ENCODE data around the gene SDHAF2.

SDHAF2 gene

DNA sequence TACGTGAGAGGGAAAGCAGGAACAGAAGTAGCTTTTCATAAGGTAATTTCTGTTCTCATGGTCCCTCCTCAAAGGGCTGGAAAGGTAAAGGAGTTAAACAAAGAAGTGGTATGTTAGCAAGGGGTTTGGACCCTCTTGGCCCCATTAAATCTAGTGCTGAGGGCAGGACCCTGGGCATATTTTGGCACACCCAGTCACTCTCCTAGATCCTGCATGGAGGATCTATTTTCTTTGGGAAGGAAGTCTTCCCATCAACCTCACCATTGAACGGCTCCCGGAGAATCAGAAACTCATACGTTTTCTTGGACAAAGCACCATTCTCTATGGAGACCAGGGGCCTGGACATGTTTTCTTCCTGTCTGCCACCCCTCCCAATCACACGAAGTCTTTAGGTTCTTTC lies 25.8 kb upstream of the SDHAF2 start:
- 98% methylated on average over 5 of the region's 5 CpGs for WGBS, 2 experiments
- H3K4me3 ChIP-seq (ENCODE audit: insufficient read depth, low read depth, low read length): no peak overlapping the region
- H3K27ac ChIP-seq (ENCODE audit: insufficient read depth, low read depth, low read length, poor library complexity, severe bottlenecking): no peak overlapping the region
- peaks cover 57% of the 10 kb centered on the region for H3K36me3 ChIP-seq (ENCODE audit: control insufficient read depth, insufficient read depth, low read length)
- no peaks in the 10 kb centered on the region for H3K9me3 ChIP-seq (ENCODE audit: control insufficient read depth, low read length)
- H3K27me3 ChIP-seq (ENCODE audit: control insufficient read depth, insufficient read depth, low read length, poor library complexity, severe bottlenecking): no peaks in the 10 kb centered on the region
- H3K4me1 ChIP-seq (ENCODE audit: control insufficient read depth, insufficient read depth, low read length): no peaks in the 10 kb centered on the region

DNA sequence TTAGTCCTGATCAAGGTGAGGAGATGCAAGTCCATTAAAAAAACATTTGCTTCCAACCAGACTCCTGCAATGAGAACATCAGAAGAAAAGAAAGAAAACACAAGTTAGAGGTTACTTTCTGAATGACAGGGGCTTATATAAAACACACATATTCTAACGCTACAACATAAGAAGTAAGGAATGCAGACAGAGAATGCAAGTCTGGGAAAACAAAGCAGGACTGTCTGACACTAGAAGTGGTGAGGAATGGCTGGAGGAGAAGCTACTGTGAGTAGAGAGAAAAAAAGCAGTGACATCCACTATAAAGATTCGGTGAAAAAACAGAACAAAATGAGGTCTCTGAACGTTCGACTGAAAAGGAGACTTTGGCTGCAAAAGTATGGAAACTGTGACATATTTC lies 25.3 kb upstream of the SDHAF2 start:
- H3K27ac ChIP-seq (ENCODE audit: insufficient read depth, low read depth, low read length, poor library complexity, severe bottlenecking): no peak overlapping the region
- 92 to 95% methylated on average over 3 to 4 of the region's 4 CpGs for WGBS, 2 experiments
- H3K36me3 ChIP-seq (ENCODE audit: control insufficient read depth, insufficient read depth, low read length): peaks cover 61% of the 10 kb centered on the region
- no peak overlapping the region for H3K4me3 ChIP-seq (ENCODE audit: insufficient read depth, low read depth, low read length)
- no peaks in the 10 kb centered on the region for H3K9me3 ChIP-seq (ENCODE audit: control insufficient read depth, low read length)
- no peaks in the 10 kb centered on the region for H3K27me3 ChIP-seq (ENCODE audit: control insufficient read depth, insufficient read depth, low read length, poor library complexity, severe bottlenecking)
- no peaks in the 10 kb centered on the region for H3K4me1 ChIP-seq (ENCODE audit: control insufficient read depth, insufficient read depth, low read length)

DNA sequence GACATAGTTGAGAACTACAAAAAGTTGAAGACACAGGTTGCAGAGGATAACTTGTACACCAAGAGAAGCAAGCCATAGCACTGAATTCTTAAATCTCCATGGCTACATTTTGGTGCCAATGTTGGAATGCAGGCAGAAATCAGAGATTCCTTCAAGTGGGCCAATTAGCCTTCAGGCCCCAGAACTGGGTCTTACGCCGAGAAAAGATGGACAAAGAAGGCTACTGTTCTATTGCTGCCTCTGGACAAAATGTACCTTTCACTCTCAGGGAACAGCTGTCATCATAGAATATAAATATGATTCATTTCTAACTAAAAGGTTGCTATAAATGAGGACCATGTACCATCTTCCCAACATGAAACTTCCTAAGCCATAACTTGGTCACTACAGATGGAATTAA lies 23.9 kb upstream of the SDHAF2 start:
- H3K4me1 ChIP-seq (ENCODE audit: control insufficient read depth, insufficient read depth, low read length): no peaks in the 10 kb centered on the region
- no peak overlapping the region for H3K27ac ChIP-seq (ENCODE audit: insufficient read depth, low read depth, low read length, poor library complexity, severe bottlenecking)
- H3K36me3 ChIP-seq (ENCODE audit: control insufficient read depth, insufficient read depth, low read length): peaks cover 75% of the 10 kb centered on the region
- no peaks in the 10 kb centered on the region for H3K9me3 ChIP-seq (ENCODE audit: control insufficient read depth, low read length)
- no peak overlapping the region for H3K4me3 ChIP-seq (ENCODE audit: insufficient read depth, low read depth, low read length)
- WGBS, 2 experiments: 96% methylated on average over 2 of the region's 2 CpGs
- no peaks in the 10 kb centered on the region for H3K27me3 ChIP-seq (ENCODE audit: control insufficient read depth, insufficient read depth, low read length, poor library complexity, severe bottlenecking)

DNA sequence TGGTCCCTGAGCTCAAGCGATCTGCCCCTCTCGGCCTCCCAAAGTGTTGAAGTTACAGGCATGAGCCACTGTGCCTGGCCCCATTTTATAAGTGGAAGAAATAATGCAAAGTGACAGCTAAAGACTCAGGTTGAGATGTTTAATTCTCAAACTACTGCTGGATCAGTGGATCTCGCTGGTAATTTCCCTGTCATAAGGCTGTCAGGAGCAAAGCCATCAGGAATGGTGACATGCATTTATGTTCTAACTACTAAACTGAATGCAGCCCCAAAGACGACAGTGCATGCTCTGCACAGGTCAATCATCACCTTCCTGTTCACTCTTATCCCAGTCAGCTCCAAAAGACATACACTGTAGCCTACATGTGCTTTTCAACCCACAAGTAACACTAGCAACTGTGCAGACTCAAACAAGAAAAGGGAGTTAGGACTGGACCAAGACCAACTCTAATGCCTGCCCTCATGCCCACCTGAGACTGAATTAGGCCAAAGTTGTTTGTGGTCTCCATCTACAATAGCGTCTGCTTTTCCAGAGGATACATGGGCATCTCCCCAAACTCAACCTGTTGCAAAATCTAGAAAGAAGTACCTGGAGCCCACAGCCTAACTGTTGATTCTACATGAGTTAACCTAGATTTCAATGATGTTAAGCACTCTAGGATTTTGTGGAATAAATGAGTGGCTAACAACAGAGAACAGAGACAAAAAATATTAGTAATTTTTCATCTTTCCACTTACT lies 22.8 kb upstream of the SDHAF2 start:
- H3K27ac ChIP-seq (ENCODE audit: insufficient read depth, low read depth, low read length, poor library complexity, severe bottlenecking): no peak overlapping the region
- H3K9me3 ChIP-seq (ENCODE audit: control insufficient read depth, low read length): no peaks in the 10 kb centered on the region
- H3K4me1 ChIP-seq (ENCODE audit: control insufficient read depth, insufficient read depth, low read length): no peaks in the 10 kb centered on the region
- 95 to 96% methylated on average over 5 of the region's 5 CpGs for WGBS, 2 experiments
- H3K4me3 ChIP-seq (ENCODE audit: insufficient read depth, low read depth, low read length): no peak overlapping the region
- H3K27me3 ChIP-seq (ENCODE audit: control insufficient read depth, insufficient read depth, low read length, poor library complexity, severe bottlenecking): no peaks in the 10 kb centered on the region
- H3K36me3 ChIP-seq (ENCODE audit: control insufficient read depth, insufficient read depth, low read length): peaks cover 86% of the 10 kb centered on the region

DNA sequence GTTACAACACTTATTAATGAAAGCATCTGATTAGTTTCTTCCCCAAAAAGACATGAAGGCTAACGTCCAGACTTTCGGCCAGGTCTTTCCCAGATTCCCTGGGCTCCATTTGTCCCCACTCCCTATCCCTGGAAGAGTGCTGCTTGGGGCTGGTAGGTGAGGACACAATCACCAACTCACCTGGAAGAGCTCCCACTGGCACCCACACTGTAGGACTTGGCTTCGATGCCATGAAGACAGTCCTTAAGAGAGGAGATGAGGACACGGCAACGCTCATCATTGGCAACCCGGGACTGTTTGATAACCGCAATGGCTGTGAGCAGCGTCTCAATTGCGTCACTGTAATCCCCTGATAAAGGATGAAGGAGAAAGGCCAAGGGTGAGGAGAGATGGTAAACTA lies 18.3 kb upstream of the SDHAF2 start:
- WGBS, 2 experiments: 96 to 98% methylated on average over 9 of the region's 9 CpGs
- H3K4me1 ChIP-seq (ENCODE audit: control insufficient read depth, insufficient read depth, low read length): no peaks in the 10 kb centered on the region
- no peaks in the 10 kb centered on the region for H3K9me3 ChIP-seq (ENCODE audit: control insufficient read depth, low read length)
- no peak overlapping the region for H3K4me3 ChIP-seq (ENCODE audit: insufficient read depth, low read depth, low read length)
- no peak overlapping the region for H3K27ac ChIP-seq (ENCODE audit: insufficient read depth, low read depth, low read length, poor library complexity, severe bottlenecking)
- peaks cover 88% of the 10 kb centered on the region for H3K36me3 ChIP-seq (ENCODE audit: control insufficient read depth, insufficient read depth, low read length)
- no peaks in the 10 kb centered on the region for H3K27me3 ChIP-seq (ENCODE audit: control insufficient read depth, insufficient read depth, low read length, poor library complexity, severe bottlenecking)

DNA sequence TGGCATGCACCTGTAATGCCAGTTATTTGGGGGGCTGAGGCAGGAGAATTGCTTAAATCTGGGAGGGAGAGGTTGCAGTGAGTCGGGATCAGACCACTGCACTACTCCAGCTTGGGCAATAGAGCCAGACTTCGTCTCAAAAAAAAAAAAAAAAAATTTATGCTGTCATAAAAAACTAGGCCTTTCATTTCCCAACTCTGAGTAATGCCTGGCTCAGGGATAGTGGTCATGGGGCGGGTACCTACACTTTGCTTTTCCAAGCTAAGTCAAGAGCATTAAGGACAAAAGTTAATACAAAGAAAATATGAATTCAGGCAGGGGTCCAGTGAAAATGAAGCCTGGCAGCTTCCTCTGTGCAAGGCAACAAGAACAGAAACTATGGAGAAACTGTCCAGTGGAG lies 16.4 kb upstream of the SDHAF2 start:
- Histone ChIP-seq H3K36me3 (ENCODE audit: control insufficient read depth, insufficient read depth, low read length) (peaks cover 85% of the 10 kb centered on the region), H3K27ac (ENCODE audit: insufficient read depth, low read depth, low read length, poor library complexity, severe bottlenecking) (no peak overlapping the region)
- WGBS, 2 experiments: 93 to 99% methylated on average over 3 of the region's 3 CpGs

DNA sequence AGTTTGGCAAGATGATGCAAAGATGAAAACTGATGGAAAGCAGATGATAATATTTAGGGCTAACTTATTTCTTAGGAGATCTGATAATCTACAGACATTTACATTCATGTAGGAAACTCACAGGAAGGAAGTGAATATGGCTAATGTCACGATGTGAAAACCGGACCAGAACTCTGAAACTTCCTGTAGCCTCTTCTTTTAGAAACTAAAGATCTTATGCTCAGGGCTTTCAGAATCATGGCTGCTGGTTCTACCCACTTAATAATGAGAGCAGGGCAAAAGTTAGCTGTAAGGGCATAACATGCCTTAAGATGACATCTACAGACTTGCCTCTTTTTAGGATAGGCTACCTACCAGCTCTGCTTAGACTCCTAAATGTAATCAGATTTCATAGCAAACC lies 15.4 kb upstream of the SDHAF2 start:
- no peak overlapping the region for H3K4me3 ChIP-seq (ENCODE audit: insufficient read depth, low read depth, low read length)
- no peaks in the 10 kb centered on the region for H3K27me3 ChIP-seq (ENCODE audit: control insufficient read depth, insufficient read depth, low read length, poor library complexity, severe bottlenecking)
- no peaks in the 10 kb centered on the region for H3K9me3 ChIP-seq (ENCODE audit: control insufficient read depth, low read length)
- no peaks in the 10 kb centered on the region for H3K4me1 ChIP-seq (ENCODE audit: control insufficient read depth, insufficient read depth, low read length)
- H3K36me3 ChIP-seq (ENCODE audit: control insufficient read depth, insufficient read depth, low read length): peaks cover 86% of the 10 kb centered on the region
- H3K27ac ChIP-seq (ENCODE audit: insufficient read depth, low read depth, low read length, poor library complexity, severe bottlenecking): no peak overlapping the region
- 96 to 100% methylated on average over 2 of the region's 2 CpGs for WGBS, 2 experiments

More for the DNA sequence above, 16.4 kb upstream of the SDHAF2 start:
- Histone ChIP-seq H3K4me3 (ENCODE audit: insufficient read depth, low read depth, low read length) (no peak overlapping the region), H3K9me3 (ENCODE audit: control insufficient read depth, low read length) (no peaks in the 10 kb centered on the region), H3K27me3 (ENCODE audit: control insufficient read depth, insufficient read depth, low read length, poor library complexity, severe bottlenecking) (no peaks in the 10 kb centered on the region), H3K4me1 (ENCODE audit: control insufficient read depth, insufficient read depth, low read length) (no peaks in the 10 kb centered on the region)

DNA sequence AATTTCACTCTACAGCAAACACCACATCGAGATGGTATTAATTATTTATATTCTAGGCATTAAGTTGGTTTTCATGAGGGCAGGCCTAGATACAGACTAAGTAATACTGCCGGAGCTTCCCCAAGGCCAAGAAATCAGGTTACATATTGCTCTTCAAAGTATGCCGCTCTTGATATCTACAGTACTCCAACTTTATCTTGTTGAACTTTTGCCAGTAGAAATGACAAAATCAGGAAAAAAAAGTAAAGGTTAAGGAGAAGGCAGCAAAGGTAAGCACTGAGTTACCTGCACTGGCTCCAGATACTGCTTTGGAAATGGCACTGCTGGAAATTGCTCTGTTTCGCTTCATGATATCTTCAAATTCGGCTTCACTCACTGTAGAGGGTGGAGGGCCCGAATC lies 14.5 kb upstream of the SDHAF2 start:
- Histone ChIP-seq H3K27me3 (ENCODE audit: control insufficient read depth, insufficient read depth, low read length, poor library complexity, severe bottlenecking) (no peaks in the 10 kb centered on the region), H3K27ac (ENCODE audit: insufficient read depth, low read depth, low read length, poor library complexity, severe bottlenecking) (no peak overlapping the region), H3K4me3 (ENCODE audit: insufficient read depth, low read depth, low read length) (no peak overlapping the region), H3K4me1 (ENCODE audit: control insufficient read depth, insufficient read depth, low read length) (no peaks in the 10 kb centered on the region), H3K9me3 (ENCODE audit: control insufficient read depth, low read length) (no peaks in the 10 kb centered on the region), H3K36me3 (ENCODE audit: control insufficient read depth, insufficient read depth, low read length) (peaks cover 86% of the 10 kb centered on the region)
- WGBS, 2 experiments: 96 to 97% methylated on average over 6 of the region's 6 CpGs

DNA sequence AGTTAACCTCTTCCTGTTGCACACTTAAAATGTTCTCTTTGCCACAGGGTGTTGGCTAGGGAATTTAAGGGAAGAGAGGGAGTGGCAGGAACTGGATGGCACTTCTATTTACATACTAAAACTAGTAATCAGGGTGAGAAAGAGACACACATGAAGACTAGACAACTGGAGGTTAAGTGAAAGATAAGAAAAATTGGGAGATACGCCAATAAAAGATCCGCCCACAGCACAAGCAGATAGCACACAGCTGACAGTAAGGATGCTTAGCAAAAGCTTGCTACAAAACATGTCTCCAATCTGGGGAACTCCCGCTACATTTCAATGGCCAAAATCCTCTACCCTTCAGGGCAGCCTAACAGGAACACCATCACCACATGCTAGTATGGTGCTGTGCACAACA lies 13.0 kb upstream of the SDHAF2 start:
- Histone ChIP-seq H3K4me3 (ENCODE audit: insufficient read depth, low read depth, low read length) (no peak overlapping the region), H3K36me3 (ENCODE audit: control insufficient read depth, insufficient read depth, low read length) (peaks cover 83% of the 10 kb centered on the region), H3K27ac (ENCODE audit: insufficient read depth, low read depth, low read length, poor library complexity, severe bottlenecking) (no peak overlapping the region), H3K27me3 (ENCODE audit: control insufficient read depth, insufficient read depth, low read length, poor library complexity, severe bottlenecking) (no peaks in the 10 kb centered on the region), H3K9me3 (ENCODE audit: control insufficient read depth, low read length) (no peaks in the 10 kb centered on the region), H3K4me1 (ENCODE audit: control insufficient read depth, insufficient read depth, low read length) (no peaks in the 10 kb centered on the region)
- WGBS, 2 experiments: 96% methylated on average over 3 of the region's 3 CpGs

DNA sequence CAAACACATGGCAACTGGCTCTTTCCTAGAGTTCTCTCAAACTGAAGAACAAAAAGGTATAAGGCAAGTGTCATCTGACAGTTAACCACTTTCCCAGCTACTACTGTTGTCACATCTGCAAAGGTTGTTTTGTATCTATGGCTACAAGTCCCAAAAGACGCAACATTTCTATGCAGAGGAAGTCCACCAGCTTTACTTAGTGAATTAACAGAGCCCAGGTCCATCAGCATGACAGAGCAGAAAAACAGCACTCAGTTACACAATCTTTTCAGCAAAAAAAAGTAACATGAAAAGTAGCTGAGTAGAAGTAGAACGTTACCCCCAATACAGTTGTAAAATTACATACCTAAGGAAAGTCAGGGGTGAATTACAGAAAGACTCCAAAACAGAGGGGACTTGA lies 12.3 kb upstream of the SDHAF2 start:
- Histone ChIP-seq H3K4me3 (ENCODE audit: insufficient read depth, low read depth, low read length) (no peak overlapping the region), H3K36me3 (ENCODE audit: control insufficient read depth, insufficient read depth, low read length) (peaks cover 81% of the 10 kb centered on the region), H3K9me3 (ENCODE audit: control insufficient read depth, low read length) (no peaks in the 10 kb centered on the region), H3K4me1 (ENCODE audit: control insufficient read depth, insufficient read depth, low read length) (no peaks in the 10 kb centered on the region), H3K27me3 (ENCODE audit: control insufficient read depth, insufficient read depth, low read length, poor library complexity, severe bottlenecking) (no peaks in the 10 kb centered on the region), H3K27ac (ENCODE audit: insufficient read depth, low read depth, low read length, poor library complexity, severe bottlenecking) (no peak overlapping the region)
- 91 to 95% methylated on average over 2 of the region's 2 CpGs for WGBS, 2 experiments

DNA sequence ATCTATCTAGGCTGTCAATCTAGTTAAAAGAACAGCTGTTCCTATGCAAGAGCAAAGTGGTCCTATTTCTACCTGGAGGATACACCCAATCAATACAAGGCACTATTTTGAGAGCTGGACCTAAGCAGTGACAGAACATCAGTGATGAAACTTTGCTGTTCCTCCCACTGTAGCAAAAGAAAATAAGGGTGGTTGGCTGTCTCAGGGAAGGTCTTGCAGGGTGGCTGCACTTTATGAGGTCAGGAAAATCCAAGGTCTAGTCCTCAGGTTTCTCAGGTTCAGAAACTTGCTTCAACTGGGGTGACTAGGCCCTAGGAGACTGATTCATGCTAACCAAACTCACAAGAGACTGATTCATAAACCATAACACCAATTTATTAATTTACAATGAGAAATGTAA lies 11.8 kb upstream of the SDHAF2 start:
- no peak overlapping the region for H3K27ac ChIP-seq (ENCODE audit: insufficient read depth, low read depth, low read length, poor library complexity, severe bottlenecking)
- H3K36me3 ChIP-seq (ENCODE audit: control insufficient read depth, insufficient read depth, low read length): peaks cover 77% of the 10 kb centered on the region

More for the DNA sequence above, 11.8 kb upstream of the SDHAF2 start:
- Histone ChIP-seq H3K4me3 (ENCODE audit: insufficient read depth, low read depth, low read length) (no peak overlapping the region), H3K27me3 (ENCODE audit: control insufficient read depth, insufficient read depth, low read length, poor library complexity, severe bottlenecking) (no peaks in the 10 kb centered on the region), H3K4me1 (ENCODE audit: control insufficient read depth, insufficient read depth, low read length) (no peaks in the 10 kb centered on the region), H3K9me3 (ENCODE audit: control insufficient read depth, low read length) (no peaks in the 10 kb centered on the region)

Measured in ectodermal cell (in vitro differentiated cells).